Activated T-cell treated with anti-CD3 and anti-CD28 coated beads for 1 hour (primary cell): ENCODE results near the gene RAD51B.
"Not testable (repeated sequence)": the region's sequence is repeated elsewhere in the genome, so short reads cannot be mapped to it uniquely, and the experiment has no call there.

Source experiments
- DNase-seq: peaks from one replicate; pipeline ENCODE4 v3.0.0-alpha.2; 2020; ENCODE audit warnings: low read depth

RAD51B gene

DNA sequence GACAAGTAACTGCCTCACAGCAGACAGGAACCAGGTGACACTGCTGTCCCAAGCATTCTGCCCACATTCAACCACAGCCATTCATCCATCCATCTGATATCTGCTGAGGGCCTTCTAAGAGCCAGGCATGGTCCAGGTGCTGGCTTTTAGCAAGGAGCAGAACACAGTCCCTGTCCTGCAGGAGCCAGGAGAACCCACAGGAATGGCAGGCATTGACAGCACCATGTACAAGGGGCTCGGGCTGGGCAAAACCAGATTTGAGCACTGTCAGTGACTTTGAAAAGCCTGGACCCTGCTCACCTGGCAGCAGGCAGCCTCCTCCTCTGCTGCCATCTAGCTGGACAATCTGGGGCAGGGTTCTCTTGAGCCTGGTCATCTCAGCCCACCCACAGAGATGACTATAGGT lies 836.3 kb downstream of the RAD51B start:
- DNase-seq = no peak

DNA sequence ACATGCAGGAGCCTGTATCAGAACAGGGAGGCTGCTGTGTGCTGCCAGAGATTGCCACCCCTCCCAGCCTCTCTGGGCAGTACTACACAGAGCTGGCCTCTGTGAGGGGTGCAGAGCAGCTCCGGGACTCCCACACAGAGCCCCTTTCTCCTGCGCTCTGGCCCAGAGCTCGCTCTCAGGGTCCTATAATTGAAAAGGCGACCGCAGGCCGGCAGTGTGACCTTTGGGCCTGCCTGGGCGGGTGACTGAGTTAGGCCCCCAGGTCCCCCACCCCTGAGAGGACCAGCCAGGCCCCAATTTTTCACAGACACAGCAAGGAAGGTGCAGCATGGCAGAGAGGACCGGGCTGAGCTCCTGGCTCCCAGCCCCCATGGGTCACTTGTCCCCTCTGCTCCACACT lies 836.9 kb downstream of the RAD51B start:
- DNase-seq = no peak

DNA sequence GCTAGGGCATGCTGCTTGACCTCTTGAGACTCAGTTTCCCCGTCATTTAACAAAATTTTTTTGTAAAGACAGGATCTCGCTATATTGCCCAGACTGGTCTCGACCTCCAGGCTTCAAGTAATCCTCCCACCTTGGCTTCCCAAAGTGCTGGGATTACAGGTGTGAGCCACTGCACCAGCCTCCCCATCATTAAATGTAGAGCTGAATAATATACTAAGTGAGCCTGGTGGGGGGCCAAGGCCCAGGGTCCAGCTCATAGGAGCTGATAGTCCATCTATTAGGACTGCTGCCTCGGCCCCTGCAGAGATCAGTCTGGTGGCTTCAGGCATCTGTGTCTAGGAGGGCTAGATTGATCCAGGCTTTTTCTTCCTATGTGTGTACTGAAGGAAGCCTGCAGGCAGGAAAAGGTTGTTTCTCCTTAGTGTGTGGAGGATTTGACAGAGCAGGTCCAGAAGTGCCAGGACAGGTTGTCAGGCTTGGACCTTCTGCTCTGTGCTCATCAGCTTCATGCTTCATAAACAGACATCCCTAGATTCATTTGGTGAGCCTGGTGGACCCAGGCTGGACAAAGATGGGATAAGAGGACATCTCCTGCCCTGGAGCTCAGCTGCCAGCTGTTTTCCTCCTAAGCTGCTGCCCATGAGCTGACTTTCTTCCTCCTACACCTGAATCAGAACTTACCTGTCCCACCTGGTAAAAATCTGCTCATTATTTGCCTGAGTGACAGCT lies 837.9 kb downstream of the RAD51B start:
- no peak for DNase-seq

DNA sequence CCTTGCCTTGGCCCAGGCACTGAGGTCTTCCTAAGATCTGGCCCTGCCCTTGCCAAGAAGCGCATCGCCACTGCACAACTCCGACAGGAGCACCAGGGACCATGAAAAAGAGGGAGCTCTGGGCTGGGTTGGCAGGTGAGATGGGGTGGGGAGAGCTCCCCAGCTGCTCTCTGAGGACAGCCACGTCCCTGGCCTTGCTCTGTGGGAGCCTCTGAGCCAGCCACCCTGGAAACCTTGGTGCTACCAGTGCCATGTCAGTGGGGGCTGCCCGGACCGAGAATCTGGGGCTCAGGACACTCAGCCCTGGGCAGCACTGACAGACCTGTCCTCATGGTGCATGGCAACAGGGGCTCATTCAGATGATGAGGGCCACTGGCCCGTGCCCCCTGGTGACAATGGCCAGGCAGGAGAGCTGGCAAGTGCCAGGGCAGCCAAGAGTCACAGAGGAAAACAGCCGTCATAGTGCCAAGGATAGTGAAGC lies 838.5 kb downstream of the RAD51B start:
- DNase-seq = no peak

DNA sequence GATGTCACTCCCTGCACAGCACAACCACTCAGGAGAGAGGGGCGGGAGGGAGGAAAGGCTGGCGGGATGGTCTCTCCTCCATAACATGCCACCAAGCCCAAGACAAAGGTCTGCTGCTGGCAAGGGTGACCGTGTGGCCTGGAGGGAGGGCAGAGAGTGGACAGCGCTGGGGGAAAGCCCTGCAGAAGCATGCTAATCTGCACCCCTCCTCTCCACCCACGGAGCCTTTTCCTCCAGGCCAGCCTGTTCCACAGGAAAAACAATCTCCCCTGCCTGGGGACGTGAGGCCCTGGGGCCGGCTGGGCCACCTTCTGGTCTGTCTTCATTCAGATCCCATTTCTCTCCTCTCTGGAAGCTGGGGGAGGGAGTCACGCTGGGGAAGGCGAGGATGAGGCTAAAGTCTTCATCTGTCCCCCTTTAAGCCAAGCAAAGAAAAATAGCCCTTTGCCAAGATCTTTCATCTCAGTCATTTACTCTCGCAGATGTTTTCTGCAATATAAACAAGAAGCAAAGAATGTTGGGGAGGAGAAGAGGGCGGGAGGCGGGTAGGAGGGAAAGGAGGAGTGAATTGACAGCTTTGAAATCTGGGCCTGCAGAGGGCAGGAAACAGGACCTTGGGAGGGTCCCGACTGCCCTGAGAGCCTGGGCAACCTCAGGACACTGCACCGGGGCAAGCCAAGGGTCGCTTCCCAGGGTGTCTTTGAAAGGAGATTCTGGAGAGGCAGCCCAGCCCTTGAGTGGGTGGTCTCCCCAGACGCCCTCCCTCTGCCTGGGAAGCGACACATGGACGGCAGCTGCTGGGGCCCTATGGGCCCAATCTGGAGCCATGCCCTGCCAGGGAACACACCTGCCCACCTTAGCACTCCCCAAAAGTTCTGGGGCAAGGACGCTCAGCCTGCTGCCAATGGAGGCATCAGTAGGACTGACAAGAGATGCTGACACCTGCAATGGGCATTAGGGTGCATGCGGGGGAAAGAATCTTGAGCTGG lies 839.7 kb downstream of the RAD51B start:
- no peak for DNase-seq

DNA sequence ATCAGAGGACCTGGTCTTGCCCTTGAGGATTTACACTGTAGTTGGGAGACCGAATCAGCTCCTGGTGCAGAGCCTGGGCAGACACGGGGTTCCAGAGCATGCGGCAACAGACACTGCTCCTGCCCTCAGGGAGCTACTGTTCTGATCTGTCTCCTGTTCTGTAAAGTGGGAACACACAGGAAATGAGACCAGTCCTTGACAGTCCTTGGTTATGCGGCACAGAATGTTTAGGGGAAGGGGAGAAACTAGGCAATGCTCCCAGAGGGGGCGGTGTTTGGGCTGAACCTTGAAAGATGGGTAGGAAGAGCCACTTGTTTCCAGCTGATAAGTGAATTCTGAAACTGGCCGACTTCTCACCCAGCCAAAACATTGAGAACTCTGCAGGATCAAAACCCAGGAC lies 840.9 kb downstream of the RAD51B start:
- no peak for DNase-seq

DNA sequence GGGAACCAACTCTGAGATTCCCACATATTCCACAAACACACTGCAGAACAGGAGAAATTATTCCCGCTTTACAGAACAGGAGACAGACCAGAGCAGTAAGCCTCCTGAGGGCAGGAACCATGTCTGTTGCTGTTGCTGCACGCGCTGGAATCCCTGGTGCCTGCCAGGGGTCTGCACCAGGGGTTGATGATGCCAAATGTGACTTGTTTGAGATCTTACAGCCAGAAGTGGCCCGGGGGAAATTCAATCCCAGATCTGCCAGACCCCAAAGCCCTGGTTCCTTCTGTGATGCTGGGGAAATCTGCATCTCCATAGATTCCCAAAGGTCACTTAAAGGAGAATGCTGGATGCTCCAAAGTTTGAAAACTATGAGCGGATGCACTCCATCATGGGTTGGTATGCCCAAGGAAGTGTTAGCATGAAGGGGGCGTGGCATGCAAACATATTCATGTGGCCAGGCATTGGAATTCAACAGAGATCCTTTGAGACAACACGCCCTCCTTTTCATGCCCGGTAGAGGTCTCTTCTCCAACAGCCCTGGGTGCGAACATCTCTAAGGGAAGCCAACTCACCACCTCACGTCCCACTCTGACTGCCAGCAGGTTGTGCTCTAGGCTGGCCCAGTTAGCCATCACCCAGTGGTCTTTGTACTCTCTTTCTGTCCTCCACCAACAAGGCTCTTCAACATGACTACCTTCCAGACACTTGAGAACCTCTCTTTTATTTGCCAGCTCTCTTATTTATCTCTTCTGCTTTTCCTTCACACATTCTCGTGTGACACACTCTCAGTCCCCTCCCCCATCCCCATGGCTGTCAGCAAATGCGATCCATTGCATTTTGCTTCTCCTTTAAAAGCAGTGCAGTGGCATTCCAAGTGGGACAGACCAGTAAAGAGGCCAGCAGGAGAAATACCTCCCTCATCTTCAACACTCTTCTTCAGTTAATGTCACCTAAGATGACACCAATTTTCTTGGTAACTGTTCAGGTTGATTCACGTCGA lies 841.9 kb downstream of the RAD51B start:
- DNase-seq = no peak

DNA sequence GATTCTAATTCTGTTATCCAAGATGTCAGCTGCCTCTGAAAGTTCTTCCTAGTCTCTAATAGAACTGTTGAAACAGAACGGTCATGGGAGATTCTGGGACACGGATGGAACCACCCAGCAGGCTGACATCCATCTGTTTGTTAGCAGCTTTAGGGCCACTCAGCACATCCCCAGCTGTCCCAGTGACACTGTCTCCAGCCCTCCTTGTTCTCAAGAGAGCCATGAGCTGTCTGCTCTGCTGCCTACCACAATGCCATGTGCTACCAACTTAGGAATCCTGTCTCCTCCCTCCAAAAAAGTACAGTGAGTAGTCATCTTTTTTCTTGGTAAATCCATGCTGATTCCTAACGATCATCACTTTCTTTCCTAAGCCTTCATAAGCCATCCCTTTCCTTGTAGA lies 842.8 kb downstream of the RAD51B start:
- no peak for DNase-seq

DNA sequence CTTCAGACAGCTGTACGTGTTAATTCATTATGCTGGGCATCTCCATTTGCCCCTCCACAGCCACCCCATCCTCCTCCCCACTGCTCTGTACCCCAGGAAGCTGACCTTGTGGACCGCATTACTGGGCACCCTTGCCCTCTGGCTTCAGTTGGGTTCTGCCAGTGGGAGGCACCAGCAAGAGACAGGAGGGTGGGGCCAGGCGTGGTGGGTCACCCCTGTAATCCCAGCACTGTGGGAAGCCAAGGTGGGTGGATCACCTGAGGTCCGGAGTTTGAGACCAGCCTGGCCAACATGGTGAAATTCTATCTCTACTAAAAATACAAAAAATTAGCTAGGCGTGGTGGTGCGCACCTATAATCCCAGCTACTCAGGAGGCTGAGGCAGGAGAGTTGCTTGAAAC lies 843.2 kb downstream of the RAD51B start:
- DNase-seq = not testable (repeated sequence)

DNA sequence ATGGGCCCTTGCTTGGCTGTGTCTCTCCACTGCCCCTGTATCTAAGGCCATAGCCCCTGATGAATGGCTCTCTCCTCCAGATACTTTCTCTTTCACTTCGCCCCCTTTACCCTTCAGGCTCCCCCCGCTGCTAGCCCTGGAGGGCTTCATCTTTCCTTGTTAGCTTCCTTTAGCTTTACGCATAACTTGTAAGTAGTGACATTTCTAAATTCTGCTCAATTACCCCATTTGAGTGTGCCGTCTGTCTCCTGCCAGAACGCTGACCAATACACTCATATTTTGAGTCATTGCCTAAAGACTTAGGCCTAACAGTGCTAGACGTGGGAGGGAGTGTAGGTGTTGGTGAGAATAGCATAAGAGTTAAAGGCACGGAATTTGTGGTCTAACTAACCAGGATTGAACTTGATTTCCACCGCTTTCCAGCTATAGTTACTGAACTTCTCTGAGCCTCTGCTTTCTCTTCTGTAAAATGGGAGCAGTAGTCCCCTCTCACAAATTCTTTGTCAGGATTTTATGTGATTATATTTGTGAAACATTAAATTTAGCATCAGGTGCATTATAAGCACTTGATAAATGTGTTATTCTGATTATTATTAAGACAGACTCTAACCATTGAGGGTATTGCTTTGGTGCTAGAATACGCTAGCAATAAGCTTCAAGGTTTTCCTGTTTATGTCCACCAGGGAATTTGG lies 844.0 kb downstream of the RAD51B start:
- no peak for DNase-seq

DNA sequence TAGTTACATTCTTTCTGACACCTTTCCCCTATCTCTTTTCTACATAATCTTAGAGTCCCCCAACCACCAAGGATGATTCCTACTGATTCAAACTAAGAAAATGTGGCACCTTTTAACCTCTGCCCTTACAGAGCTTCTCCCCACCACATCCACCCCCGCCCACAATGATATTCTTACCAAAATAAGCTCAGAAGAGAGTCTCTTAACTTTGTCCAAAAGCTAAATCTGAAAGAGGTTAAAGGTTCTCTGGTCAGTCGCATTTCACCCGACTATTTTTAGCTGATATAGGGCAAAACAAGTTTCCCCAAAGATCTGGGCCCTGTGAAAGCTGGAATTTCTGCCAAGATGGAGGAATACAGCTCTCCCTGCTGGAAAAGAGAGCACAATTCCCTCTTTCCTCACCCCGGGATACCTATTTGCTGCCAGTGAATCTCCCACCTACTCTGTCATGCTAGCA lies 844.7 kb downstream of the RAD51B start:
- DNase-seq = no peak

DNA sequence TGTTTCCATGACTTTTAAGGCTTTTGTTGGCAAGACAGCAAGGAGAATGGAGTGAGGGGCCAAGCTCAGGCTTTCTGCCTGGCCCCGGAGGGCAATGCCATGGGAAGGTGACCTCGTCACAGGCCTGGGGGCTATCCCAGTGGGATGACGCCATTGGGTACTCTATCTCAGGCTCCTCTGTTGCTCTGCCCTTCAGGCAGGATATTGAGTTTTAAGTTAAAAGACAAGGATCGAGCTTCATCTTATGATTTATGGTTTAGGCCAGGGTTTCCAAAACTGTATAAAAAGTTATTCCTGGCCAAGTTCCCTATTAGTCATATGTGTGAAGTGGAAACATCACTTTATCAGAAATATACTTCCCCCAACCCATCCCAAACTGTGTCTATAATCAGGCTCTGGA lies 845.6 kb downstream of the RAD51B start:
- DNase-seq = no peak

DNA sequence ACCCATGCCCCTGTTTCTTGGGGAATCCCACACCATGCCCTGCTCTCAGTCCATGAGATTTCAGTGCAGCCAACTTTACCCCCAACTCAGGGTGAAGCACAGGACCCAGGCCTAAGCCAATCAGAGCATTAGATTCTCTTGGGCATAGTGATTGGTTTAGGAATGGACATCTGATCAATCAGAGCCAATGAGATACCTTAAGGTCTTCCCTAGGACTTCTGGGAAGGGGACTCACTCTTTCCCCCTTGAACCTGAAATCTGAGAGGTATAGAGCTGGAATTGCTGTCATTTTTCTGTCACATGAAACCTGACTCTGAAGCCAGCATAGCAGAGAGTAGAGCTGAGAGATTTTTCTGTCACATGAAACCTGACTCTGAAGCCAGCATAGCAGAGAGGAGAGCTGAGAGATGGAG lies 846.2 kb downstream of the RAD51B start:
- DNase-seq = no peak

DNA sequence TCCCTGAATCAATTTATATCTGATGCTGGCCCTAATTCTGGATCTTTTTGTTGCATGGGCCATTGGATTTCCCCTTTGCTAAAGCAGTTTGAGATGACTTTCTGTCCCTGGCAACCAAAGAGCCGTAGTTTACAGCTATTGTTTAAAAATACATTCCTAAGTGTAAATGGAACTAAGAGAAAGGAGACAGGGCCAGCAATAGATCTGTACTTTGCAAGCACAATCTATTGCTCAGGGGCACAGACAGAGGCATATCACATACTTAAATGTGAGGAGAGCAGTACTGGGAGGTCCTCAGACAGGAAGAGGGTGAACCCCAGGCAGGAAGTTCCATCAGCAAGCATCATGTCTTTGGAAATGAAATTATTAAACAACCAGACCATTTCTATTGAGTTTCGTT lies 846.7 kb downstream of the RAD51B start:
- DNase-seq = no peak

DNA sequence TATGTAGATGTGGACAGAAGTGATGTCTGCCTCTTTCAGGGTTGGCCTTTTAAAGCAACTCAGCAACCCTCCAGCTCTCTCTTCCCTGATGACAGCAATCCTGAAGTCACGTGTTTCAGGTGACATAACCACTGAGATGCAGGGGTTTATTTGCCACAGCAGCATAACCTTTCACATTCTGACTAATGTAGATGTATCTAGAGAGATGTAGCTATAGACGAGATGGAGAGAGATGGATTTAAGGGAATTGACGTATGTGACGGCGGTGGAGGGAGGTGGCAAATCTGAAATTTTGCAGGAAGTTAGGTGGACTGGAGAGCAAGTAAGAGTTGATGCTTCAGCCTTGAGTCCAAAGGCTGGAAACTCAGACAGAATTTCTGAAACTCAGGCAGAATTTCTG lies 847.3 kb downstream of the RAD51B start:
- no peak for DNase-seq

DNA sequence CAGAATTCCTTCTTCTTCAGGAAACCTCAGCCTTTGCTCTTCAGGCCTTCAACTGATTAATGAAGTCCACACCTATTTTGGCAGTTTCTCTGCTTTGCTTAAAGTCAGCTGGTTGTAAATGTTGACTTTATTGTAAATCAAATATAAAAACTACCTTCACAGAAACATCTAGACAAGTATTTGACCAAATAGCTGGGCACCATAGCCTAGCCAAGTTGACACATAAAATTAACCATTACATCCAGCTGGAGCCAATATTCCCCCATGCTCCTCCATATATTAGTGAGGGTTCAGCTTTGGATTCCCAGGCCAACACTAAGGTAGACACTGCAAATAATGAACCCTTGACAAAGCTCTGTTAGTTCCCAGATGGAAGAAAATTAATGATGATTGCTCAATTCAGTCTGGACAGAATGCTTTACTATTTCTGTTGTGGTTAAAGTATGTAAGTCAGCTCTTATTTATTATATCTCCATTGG lies 847.8 kb downstream of the RAD51B start:
- DNase-seq = no peak

DNA sequence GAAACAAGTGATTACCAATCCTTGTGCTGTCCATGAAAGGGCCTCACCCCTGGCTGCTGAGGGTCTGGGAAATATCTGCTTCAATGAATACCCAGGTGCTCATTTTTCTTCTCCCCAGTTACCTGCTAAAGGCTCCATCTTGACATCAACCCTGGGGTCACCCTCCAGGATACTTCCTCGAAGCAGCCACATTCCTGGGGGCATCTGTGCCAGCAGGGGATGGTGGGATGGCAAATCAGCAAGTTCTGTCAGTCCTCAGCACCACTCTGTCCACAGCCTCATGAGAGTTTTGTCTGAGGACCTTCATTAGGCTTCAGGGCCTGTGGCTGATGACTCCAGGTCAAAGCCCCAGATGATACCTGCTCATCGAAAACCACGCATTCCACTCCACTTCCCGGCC lies 848.4 kb downstream of the RAD51B start:
- no peak for DNase-seq

DNA sequence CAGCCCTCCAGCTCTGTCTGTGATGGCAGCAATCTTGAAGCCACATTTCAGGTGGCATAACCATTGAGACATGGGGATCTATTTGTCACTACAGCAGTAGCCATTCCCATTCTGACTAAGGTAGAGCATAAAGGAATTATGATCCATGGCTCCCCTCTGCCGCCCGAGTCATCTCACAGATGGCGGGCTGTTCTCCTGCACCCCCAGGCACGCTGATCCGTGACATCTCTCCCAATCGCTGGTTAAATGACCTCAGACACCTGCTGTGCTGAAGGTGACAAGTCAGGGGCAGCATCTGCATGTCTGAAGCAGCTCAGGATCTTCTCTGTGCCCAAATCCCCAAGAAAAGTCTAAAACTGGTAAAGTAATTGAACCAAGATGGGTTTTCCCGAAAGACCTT lies 849.0 kb downstream of the RAD51B start:
- DNase-seq = no peak

DNA sequence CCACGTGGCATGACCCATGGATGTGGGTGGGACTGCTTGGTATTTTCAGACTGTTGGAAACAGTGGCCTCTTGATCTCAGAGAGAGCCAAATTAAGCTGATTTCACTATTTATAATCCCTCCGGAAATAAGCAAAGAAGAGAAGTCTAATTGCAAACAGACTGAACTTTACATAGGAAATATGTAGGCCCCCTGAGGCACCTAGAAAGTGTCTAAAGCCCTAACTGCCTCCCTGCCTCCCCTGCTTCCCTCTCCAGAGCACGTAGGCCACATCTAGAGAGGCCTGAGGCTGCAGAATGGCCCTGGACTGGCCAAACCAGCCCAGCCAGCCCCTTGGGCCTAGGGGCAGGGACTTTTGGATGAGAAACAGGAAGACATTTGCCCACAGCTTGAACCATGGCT lies 849.5 kb downstream of the RAD51B start:
- DNase-seq = no peak

DNA sequence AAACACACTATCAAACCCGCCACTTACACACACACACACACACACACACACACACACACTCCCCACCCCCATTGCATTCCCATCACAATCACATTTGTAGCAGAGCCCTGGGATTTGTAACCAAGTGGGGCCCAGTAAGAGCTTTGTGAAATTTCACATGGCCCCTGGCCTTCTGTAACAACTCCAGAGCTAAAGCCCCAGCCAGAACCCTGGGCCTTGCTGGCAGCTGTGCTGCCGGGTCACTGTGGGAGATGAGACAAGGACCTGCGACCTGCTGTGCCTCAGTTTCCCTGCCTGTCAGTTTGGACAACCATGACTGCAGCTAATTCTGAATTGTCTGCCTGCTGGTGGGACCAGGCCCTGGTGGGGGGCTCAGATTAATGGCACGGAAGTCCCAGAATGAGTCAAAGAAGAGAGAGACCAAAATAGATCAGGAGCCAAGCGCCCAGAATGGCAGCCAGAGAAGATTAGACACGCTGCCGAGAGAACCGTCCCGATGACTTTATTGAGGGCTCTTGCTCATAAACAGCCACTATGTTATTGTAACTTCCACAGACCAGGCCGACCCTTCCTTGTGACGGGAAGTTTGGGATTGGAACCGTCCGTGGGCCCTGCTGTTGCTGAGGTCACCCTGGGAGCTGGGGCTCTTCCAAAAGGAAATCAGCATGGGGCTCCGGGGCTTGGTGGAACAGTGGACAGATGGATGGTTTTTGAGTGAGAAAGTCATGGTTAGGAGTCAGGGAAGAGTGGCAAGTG lies 850.2 kb downstream of the RAD51B start:
- no peak for DNase-seq
